ENCODE measurements around the gene GTF2I.

DNA sequence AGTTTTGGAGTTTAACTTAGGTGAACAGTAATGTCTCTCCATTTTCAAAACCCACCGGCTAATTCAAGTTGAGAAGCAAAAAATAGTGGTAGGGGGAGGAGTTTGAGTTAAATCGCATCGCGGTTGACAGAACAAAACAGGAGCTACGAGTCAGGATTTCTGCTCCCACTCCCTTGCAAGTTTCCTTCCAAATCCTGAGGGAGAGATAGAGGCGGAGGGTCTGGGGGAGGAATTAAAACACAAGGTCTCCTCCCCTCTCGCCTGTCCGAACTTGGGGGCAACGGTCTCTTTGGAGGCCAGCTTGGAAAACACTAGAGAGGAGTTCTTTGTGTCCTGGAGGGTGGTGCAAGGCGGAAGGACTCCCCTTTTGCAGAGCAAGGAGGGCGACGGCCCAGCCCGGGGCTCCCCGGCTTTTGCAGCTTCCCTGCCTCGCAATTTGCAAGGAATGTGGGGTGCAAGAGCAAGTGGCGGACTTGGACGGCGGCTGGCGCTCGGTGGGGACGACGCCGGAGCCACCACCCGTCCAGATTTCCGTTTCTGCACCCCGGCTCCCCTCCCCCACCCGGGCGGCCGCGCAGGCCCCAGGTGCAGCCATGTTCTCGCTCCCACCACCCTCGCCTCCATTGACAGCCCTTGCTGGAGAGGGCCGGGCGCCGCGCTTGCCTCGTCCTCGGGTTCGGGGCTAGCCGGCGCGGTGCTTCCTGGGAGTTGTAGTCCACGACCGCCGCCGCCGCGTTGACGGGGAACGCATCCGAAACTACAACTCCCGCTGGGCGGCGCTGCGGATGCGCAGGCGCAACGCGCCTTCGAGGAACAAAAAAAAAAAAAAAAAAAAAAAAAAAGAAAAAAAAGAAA, 454 bp upstream of the GTF2I start:
- TF ChIP-seq CTCF (conservative IDR thresholded peaks at IDR 0.05), result no peak
- no peak for TF ChIP-seq ZFX (IDR thresholded peaks at IDR 0.05)

Data from C4-2B (cell line).